ENCODE measurements around the gene SLC5A7.

DNA sequence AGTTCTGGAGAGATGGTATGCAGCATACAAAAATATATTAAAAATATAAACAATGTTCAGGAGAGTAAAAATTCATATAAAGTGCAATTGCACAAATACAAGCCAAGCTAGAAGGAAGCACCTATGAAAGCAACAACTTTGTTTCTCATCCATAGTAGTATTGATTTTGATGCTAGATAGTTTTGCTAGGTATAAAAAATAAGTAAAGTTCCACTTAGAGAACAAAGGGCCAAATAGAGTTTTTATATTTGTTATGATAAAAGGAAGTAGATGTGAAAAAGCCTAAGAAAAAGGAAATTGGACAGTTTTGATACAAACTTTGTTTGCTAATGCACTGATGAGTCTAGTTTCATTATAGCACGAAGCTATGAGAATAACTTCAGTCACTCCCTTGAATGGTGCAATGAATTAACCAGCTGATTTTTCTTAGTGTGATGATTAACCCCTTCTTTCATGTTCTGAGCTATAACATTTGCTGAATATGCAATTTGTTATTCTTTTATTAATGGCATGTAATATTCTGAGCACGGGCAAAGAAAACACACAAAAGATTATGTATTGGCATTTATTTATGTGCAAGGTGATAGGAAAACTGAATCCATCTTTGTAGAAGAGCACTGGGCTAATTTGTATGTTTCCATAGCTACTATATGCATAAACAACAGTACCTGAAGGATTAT, 24.7 kb downstream of the SLC5A7 start:
- TF ChIP-seq, protein P1, sequence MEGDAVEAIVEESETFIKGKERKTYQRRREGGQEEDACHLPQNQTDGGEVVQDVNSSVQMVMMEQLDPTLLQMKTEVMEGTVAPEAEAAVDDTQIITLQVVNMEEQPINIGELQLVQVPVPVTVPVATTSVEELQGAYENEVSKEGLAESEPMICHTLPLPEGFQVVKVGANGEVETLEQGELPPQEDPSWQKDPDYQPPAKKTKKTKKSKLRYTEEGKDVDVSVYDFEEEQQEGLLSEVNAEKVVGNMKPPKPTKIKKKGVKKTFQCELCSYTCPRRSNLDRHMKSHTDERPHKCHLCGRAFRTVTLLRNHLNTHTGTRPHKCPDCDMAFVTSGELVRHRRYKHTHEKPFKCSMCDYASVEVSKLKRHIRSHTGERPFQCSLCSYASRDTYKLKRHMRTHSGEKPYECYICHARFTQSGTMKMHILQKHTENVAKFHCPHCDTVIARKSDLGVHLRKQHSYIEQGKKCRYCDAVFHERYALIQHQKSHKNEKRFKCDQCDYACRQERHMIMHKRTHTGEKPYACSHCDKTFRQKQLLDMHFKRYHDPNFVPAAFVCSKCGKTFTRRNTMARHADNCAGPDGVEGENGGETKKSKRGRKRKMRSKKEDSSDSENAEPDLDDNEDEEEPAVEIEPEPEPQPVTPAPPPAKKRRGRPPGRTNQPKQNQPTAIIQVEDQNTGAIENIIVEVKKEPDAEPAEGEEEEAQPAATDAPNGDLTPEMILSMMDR (conservative IDR thresholded peaks at IDR 0.05 in 1 of 2, IDR thresholded peaks at IDR 0.05 in 1 of 2; ENCODE audit: extremely low read depth in 1 of 2, insufficient read depth in 1 of 2, low read depth in 1 of 2, low read length in 2 of 2): no peak
- no peak for TF ChIP-seq EZH2 (IDR thresholded peaks at IDR 0.05; ENCODE audit: borderline replicate concordance, low read length)
